Measurements from ENCODE around the gene ZDHHC19. TPM values are rescaled to one million over a fixed set of nuclear protein-coding genes. Genes with fewer than 3 reads are reported as not detected.

The ZDHHC19 gene
- total and polyA plus RNA-seq, 2 experiments from 2014 or later: 1.3 to 15.7 TPM

DNA sequence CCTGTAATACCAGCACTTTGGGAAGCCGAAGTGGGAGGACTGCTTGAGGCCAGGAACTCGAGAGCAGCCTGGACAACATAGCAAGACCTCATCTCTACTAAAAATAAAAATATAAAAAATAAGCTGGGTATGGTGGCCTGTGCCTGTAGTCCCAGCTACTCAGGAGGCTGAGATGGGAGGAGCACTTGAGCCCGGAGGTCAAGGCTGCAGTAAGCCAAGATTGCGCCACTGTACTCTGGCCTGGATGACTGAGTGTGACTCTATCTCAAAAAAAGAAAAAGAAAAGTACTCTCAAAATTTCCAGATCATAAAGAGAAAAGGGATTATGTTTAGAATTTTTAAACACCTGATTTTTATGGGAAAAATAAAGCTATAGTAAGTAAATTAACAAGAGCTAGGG lies 29.2 kb upstream of the ZDHHC19 start:
- Histone ChIP-seq H2AFZ (no peak overlapping the region), H3K4me2 (no peak overlapping the region), H3K36me3 (ENCODE audit: insufficient read depth) (no peaks in the 10 kb centered on the region; the same call in 1 of the 2 replicates), H3K79me2 (replicated peaks; ENCODE audit: insufficient read depth) (no peaks in the 10 kb centered on the region), H3K4me1 (ENCODE audit: insufficient read depth) (peaks cover 9% of the 10 kb centered on the region; the same call in 1 of the 2 replicates), H3K9me2 (ENCODE audit: insufficient read depth) (no peaks in the 10 kb centered on the region), H3K4me3 (no peak overlapping the region), H3K27ac (ENCODE audit: low read depth) (no peak overlapping the region), H3F3A (replicated peaks; ENCODE audit: low read depth) (0 out of 2 replicates have a peak, but pooled peaks cover 3% of the 10 kb centered on the region), H3K27me3 (ENCODE audit: insufficient read depth) (no peaks in the 10 kb centered on the region), H4K20me1 (replicated peaks; ENCODE audit: insufficient read depth) (0 out of 2 replicates have a peak, but pooled peaks cover 5% of the 10 kb centered on the region)
- DNase-seq (ENCODE audit: low spot score): no peak
- peaks cover 44% of the 10 kb centered on the region for H3K36me3 Mint-ChIP-seq (ENCODE audit: low read depth)
- peaks cover 9% of the 10 kb centered on the region; the same call in 1 of the 3 replicates for H3K4me1 Mint-ChIP-seq
- TF ChIP-seq JUNB (IDR thresholded peaks at IDR 0.05; ENCODE audit: unreplicated experiment) (no peak), STAT1 (IDR thresholded peaks at IDR 0.05; ENCODE audit: unreplicated experiment) (no peak), NANOG (IDR thresholded peaks at IDR 0.05; ENCODE audit: borderline replicate concordance) (no peak), POLR2AphosphoS5 (IDR thresholded peaks at IDR 0.05; ENCODE audit: low read depth) (no peak), ZNF331 (CRISPR knock-in tag; IDR thresholded peaks at IDR 0.05; ENCODE audit: low read depth) (no peak), EZH2 (IDR thresholded peaks at IDR 0.05; ENCODE audit: low read depth, unreplicated experiment) (no peak), CREB1 (CRISPR knock-in tag; IDR thresholded peaks at IDR 0.05; ENCODE audit: low read depth) (no peak), ZNF114 (CRISPR knock-in tag; IDR thresholded peaks at IDR 0.05) (no peak), EZH2phosphoT487 (IDR thresholded peaks at IDR 0.05; ENCODE audit: unreplicated experiment) (no peak)
- TF ChIP-seq, protein P1, sequence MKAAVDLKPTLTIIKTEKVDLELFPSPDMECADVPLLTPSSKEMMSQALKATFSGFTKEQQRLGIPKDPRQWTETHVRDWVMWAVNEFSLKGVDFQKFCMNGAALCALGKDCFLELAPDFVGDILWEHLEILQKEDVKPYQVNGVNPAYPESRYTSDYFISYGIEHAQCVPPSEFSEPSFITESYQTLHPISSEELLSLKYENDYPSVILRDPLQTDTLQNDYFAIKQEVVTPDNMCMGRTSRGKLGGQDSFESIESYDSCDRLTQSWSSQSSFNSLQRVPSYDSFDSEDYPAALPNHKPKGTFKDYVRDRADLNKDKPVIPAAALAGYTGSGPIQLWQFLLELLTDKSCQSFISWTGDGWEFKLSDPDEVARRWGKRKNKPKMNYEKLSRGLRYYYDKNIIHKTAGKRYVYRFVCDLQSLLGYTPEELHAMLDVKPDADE (IDR thresholded peaks at IDR 0.05): no peak
- TF ChIP-seq, protein P2, sequence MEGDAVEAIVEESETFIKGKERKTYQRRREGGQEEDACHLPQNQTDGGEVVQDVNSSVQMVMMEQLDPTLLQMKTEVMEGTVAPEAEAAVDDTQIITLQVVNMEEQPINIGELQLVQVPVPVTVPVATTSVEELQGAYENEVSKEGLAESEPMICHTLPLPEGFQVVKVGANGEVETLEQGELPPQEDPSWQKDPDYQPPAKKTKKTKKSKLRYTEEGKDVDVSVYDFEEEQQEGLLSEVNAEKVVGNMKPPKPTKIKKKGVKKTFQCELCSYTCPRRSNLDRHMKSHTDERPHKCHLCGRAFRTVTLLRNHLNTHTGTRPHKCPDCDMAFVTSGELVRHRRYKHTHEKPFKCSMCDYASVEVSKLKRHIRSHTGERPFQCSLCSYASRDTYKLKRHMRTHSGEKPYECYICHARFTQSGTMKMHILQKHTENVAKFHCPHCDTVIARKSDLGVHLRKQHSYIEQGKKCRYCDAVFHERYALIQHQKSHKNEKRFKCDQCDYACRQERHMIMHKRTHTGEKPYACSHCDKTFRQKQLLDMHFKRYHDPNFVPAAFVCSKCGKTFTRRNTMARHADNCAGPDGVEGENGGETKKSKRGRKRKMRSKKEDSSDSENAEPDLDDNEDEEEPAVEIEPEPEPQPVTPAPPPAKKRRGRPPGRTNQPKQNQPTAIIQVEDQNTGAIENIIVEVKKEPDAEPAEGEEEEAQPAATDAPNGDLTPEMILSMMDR (conservative IDR thresholded peaks at IDR 0.05; ENCODE audit: low read depth in 2 of 2): no peak
- TF ChIP-seq, protein P3, sequence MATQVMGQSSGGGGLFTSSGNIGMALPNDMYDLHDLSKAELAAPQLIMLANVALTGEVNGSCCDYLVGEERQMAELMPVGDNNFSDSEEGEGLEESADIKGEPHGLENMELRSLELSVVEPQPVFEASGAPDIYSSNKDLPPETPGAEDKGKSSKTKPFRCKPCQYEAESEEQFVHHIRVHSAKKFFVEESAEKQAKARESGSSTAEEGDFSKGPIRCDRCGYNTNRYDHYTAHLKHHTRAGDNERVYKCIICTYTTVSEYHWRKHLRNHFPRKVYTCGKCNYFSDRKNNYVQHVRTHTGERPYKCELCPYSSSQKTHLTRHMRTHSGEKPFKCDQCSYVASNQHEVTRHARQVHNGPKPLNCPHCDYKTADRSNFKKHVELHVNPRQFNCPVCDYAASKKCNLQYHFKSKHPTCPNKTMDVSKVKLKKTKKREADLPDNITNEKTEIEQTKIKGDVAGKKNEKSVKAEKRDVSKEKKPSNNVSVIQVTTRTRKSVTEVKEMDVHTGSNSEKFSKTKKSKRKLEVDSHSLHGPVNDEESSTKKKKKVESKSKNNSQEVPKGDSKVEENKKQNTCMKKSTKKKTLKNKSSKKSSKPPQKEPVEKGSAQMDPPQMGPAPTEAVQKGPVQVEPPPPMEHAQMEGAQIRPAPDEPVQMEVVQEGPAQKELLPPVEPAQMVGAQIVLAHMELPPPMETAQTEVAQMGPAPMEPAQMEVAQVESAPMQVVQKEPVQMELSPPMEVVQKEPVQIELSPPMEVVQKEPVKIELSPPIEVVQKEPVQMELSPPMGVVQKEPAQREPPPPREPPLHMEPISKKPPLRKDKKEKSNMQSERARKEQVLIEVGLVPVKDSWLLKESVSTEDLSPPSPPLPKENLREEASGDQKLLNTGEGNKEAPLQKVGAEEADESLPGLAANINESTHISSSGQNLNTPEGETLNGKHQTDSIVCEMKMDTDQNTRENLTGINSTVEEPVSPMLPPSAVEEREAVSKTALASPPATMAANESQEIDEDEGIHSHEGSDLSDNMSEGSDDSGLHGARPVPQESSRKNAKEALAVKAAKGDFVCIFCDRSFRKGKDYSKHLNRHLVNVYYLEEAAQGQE (IDR thresholded peaks at IDR 0.05; ENCODE audit: unreplicated experiment): no peak
- H3K9me3 Mint-ChIP-seq: peaks cover 12% of the 10 kb centered on the region; the same call in 2 of the 3 replicates
- peaks cover 1% of the 10 kb centered on the region for H3K27me3 Mint-ChIP-seq (ENCODE audit: insufficient read depth, low read depth, poor library complexity)
- ATAC-seq: no peak
- no peak overlapping the region for H3K4me3 Mint-ChIP-seq
- H3K27ac Mint-ChIP-seq: no peak overlapping the region
